GM19455 (cell line): ENCODE data around the gene PTPRD.

Source experiments
- ATAC-seq: cut with Tn5 transposase; IDR thresholded peaks from one replicate; pipeline ENCODE4 v1.9.1; 2021; ENCODE audit not compliant: unreplicated experiment

PTPRD gene

GRCh38 chr9:8877753-8878494 is 1734.9 kb downstream of the PTPRD start:
- ATAC-seq = no peak

- ATAC-seq = no peak
Observed at GRCh38 chr9:8876303-8876702, 1736.5 kb downstream of the PTPRD start.

GRCh38 chr9:8874482-8874881 is 1738.3 kb downstream of the PTPRD start:
- no peak for ATAC-seq

- no peak for ATAC-seq
Observed at GRCh38 chr9:8872802-8873201, 1740.0 kb downstream of the PTPRD start.

GRCh38 chr9:8871796-8872445 is 1740.9 kb downstream of the PTPRD start:
- no peak for ATAC-seq

- no peak for ATAC-seq
Observed at GRCh38 chr9:8871396-8871795, 1741.4 kb downstream of the PTPRD start.

GRCh38 chr9:8869812-8870211 is 1743.0 kb downstream of the PTPRD start:
- no peak for ATAC-seq

GRCh38 chr9:8868632-8869031 is 1744.2 kb downstream of the PTPRD start:
- ATAC-seq = no peak

GRCh38 chr9:8867148-8867547 is 1745.7 kb downstream of the PTPRD start:
- no peak for ATAC-seq

- no peak for ATAC-seq
Observed at GRCh38 chr9:8864545-8864896, 1748.3 kb downstream of the PTPRD start.

- ATAC-seq = no peak
Observed at GRCh38 chr9:8863886-8864544, 1748.8 kb downstream of the PTPRD start.

- ATAC-seq = no peak
Observed at GRCh38 chr9:8863069-8863468, 1749.7 kb downstream of the PTPRD start.

- no peak for ATAC-seq
Observed at GRCh38 chr9:8860925-8861324, 1751.9 kb downstream of the PTPRD start.

- ATAC-seq = no peak
Observed at GRCh38 chr9:8860086-8860485, 1752.7 kb downstream of the PTPRD start.

- ATAC-seq = no peak
Observed at GRCh38 chr9:8859416-8859815, 1753.4 kb downstream of the PTPRD start.

- ATAC-seq = no peak
Observed at GRCh38 chr9:8858596-8859161, 1754.1 kb downstream of the PTPRD start.

GRCh38 chr9:8857926-8858595 is 1754.7 kb downstream of the PTPRD start:
- ATAC-seq = no peak

GRCh38 chr9:8857068-8857925 is 1755.5 kb downstream of the PTPRD start:
- ATAC-seq = no peak

GRCh38 chr9:8856396-8857067 is 1756.3 kb downstream of the PTPRD start:
- ATAC-seq = no peak

- ATAC-seq = no peak
Observed at GRCh38 chr9:8855046-8855445, 1757.8 kb downstream of the PTPRD start.
